HG03280 (cell line): ENCODE results near the gene PFKM.
"Not testable (repeated sequence)": the region's sequence is repeated elsewhere in the genome, so short reads cannot be mapped to it uniquely, and the experiment has no call there.

Experiments
- ATAC-seq: cut with Tn5 transposase; IDR thresholded peaks from one replicate; pipeline ENCODE4 v1.9.1; 2021; ENCODE audit warnings: mild to moderate bottlenecking, moderate library complexity; ENCODE audit not compliant: unreplicated experiment

Gene PFKM

DNA sequence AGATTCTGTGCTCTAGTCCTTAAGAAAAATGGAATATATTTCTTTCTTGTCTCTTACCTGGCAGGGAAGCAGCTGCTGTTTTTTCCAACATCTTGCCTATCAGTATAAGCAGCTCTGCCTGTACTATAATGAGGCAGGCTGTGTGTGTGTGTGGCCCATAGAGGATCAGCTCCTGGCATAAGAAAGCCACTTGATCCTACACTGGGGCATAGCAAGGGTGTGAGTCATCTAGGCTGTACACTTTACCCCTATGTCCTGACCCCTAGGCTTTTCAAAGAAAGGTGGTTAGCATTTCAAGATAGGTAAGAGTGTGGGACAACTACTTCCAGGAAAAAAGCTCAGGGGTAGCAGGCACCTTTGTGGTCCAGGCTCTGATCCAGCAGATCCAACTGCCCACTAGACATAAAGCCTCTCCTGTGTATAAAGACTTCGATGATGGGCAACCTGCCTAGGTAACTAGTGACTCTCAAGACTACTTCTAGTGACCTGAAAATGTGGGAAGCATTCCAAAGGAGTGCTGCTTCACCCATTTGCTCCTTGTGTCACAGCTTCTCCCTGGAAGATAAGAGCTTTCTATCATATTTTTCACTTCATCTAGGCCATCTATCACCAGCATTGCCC is 8.4 kb upstream of the PFKM start:
- ATAC-seq, result no peak

DNA sequence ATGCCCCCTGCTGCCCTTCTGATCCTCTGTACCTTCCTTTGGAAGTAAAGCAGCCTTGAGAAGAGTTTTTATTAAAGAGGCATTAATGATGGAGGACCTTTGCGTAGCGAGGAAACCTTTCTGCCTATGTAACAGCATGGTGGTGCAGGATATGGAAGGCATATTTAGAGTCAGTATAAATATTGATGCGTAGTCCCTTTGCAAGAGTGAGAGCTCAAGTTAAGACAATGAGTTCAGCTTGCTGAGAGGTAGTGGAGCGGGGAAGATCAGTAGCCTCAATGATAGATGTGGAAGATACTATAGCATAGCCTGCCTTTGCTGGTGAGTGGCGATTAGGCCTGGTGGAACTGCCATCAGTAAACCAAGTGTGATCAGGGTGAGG is 7.9 kb upstream of the PFKM start:
- not testable (repeated sequence) for ATAC-seq

DNA sequence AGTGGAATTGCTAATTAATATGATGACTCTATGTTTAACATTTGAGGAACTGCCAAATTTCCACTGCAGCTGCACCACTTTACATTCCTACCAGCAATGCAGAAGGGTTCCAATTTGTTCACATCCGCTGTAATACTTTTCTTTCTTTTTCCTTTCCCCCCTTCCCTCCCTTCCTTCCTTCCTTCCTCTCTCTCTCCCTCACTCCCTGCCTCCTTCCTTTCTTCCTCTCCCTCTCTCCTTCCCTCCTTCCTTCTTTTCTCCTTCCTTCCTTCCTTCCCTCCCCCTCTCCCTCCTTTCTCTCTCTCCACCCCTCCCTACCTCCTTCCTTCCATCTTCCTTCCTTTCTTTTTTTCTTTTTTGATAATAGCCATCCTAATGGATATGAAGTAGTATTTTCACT is 3.2 kb upstream of the PFKM start:
- no peak for ATAC-seq

DNA sequence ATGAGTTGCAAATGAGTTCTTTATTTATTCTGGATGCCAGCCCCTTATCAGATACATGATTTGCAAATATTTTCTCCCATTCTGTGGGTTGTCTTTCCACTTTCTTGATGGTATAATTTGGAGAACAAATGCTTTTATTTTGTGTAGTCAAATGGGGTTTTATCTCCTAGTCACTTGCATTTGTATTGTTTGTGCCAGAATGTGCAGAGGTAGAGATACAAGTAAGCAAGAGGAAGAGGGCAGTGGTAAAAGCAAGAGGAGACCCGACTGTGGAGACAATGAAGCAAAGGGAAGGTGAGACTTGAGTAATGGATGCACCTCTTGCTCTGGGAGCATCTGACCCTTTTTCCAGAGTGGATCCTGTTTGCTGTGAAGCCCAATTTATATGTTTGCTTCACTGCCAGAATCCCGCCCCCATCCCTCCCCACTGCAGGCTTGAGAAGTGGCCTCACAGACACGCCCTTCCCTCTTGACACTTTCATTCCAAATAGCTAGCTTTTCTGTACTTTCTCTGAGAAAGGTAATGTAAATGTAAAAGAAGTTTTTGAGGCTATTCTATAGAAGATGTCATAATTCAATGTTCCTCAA is 786 bp upstream of the PFKM start:
- no peak for ATAC-seq

DNA sequence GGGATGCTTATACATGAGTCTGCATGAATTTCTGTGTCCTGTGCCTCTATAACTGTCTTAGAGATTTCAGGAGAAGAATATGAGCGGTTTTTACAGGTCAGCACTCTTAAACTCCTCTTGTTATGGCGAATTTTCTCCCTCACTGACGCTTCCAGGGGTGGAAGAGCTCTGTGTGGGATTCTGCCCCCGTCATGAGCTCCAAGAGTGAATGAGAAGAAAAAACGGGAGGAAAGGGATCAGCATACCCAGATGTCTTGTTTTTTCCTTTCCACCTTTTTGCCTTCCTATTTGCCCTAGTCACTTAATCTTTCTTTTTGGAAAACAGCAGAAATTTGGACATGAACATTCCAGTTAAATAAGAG is 651 bp downstream of the PFKM start:
- no peak for ATAC-seq

DNA sequence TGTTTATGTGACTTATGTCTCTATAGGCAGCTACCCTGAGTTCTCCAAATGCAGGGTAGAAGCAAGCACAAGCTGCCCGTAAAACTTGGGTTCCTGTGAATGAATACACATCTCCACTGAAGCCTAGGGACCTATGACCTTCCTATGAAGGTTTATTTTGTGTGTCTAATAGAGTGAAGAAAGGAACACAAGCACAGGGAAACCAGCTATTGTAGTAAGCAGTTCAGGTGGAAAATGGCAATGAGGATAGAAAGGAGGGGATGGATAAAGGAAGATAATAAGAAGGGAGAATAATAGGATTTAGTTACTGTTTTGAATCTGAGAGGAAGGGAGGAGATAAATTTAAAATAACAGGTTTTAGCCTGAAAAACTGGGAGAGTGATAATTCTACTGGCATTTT is 2.4 kb downstream of the PFKM start:
- no peak for ATAC-seq

DNA sequence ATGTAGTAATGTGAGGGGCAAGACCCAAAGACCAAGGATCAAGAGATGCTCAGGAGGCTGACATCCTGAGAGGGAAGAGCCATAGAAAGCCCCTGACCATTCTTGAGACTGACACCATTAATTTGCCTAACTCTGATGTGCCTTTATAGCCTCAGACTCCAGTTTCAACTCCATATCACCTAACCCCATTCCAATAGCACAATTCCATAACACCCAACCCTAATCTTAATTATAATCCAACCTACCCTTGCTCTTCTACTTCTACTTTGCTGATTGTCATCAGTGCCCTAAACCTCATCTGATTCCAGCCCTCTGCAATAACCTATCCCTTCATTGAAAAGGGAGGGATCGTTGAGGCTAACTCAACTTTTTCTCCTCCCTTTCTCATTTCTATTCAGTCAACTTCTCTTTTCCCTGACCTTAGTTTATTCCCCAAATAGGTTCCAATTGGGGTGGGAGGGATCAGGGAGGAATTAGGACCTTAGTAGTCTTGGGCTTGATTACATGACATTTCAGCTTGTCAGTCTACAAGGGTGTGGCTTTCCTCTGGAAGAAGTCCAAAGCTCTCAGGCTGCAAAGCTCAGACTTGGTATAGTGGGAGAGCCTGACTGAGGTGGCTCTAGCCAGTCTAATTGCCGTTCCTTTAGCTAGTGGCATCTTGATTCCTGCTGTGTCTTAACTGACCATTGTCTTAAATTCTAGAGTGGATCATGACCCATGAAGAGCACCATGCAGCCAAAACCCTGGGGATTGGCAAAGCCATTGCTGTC is 3.1 kb downstream of the PFKM start:
- no peak for ATAC-seq

DNA sequence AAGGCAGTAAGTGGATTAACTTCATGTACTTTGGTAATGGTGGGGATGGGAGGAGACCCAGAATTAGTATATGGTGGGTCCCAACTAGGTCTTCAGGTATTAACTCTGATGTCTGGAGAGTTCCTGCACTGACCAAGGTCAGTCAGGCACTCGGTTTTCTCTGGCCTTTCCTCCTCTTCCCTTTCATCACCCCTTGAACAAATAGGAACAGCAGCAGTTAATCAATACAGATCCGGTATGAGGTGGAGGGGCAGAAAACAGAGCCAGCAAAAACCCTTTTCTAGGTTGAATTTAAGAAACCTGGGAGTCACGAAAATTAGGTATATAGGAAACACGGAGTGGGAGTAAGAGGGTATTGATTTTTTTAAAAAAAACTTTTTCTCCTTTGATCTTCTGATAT is 4.0 kb downstream of the PFKM start:
- no peak for ATAC-seq

DNA sequence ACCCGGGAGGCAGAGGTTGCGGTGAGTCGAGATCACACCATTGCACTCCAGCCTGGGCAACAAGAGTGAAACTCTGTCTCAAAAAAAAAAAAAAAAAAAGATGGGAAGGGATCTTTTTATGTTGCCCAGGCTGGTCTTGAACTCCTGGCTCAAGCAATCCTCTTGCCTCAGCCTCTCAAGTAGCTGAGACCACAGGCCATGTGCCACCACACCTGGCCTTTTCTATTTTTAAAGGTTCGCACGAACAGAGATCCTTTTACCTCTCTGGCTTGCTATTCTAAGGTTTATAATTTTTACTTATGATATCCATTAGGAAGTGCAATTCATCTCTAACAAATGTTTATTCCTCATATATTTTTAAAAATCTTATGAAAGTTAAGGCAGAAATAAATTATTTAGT is 6.4 kb downstream of the PFKM start:
- not testable (repeated sequence) for ATAC-seq

DNA sequence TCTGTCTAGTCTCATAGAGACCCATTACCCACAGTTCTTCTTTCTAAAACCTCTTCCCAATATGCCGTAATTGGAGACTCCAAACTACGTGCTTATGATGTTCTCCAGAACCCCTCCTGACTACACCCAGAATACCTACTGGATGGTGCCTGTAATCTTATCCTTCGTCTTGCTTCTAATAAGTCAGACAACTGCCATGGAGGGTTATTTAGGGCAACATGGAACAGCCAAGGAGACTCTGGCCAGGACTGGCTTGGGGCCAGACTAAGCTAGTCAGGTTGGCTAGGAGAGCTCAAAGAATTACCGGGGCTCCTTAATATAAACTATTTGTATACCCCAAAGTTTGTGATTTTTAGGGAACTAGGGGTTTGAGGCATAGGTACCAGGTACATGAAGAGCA is 6.8 kb downstream of the PFKM start:
- ATAC-seq, result no peak

DNA sequence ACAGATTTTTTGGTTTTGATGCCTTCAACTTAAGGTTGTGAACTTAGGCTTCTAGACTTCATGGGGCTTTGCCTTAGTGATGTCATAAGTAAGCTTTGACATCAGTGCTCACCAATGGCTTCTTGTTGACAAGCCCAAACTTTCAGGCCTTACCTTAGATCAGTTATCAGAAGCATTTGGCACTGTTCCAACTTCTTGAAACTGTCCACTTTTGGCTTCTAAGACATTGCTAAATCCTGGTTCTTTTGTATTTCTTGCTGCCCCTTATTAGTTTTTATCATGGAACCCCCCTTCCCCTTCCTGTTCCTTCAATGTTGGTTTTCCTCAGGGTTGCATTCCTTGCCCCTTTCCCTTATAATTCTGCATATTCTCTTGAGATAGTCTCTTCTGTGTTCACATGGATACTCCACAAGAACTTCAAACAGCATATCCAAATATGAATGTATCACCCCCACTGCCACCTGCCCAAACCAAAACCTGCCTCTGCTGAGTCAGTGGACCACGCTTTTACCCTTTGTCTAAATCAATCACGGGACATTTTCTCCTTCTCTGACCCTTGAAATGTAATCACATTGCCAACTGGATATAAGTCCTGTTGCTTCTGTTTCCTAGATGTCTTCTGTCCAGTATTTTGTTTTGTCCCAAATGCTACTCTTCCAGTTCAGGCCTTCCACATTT is 7.9 kb downstream of the PFKM start:
- no peak for ATAC-seq

DNA sequence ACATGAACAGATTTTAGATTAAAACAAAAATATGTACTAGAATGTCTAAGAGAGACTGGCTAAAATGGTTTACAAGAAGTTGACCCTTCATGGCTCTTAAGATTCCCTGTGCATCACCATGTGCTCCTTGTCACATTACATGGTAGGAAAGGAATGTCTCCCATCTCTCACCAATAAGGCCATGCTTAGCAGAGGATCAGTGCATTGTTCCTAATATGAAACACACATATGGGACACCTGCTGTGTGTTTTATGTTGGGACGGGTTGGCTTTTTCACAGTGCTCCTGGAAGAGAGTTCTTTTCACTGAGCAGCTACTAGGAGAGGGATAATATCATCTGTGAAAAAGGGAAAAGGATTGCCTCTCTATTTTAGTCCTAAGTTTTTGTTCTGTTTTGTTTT is 9.6 kb downstream of the PFKM start:
- no peak for ATAC-seq

DNA sequence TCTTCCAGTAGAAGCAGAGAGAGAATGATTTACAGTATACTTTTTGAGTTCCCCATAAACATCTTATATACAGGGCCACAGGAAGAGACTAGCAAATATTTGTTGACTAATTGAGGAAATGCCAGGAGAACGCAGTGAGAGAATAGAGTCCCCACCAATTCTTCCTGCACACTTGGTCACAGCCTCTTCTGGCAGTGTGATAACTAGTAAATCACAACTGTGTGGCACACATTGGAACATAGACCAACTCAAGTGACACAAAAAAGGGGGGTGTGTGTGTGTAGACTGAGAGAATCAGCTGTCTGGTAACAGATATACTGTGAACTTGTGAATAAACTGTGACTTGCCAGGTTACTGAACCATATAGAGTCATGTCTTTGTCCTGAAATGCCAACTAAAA is 10.2 kb downstream of the PFKM start:
- no peak for ATAC-seq

DNA sequence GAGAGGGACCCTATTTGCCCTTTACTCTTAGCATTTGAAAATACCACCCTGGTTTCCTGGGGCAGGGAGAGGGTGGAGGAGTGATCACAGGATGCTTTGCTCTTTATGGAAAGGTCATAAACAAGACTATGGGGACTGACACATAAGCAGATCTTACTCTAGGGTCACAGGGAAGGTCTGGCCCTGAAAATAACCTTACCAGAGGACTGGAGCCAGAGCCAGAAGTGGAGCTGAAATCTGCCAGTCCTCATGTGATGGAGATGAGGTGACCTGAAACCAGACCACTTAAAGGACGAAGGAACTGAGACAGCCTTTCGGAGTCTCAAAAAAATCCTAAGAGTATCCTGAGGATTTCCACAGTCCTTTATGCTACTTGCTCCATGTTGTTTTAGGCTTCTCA is 12.4 kb downstream of the PFKM start:
- ATAC-seq, result no peak

DNA sequence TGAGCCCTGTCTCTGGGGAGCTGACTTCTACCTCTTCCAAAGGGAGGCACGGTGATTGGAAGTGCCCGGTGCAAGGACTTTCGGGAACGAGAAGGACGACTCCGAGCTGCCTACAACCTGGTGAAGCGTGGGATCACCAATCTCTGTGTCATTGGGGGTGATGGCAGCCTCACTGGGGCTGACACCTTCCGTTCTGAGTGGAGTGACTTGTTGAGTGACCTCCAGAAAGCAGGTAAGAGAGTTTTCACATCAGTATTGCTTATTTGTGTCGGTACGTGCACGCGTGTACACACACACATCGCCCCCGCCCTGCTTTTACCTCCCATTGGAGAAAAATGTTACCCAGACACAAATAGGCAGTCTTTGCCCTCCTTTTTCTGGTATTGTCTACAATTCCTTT is 13.7 kb downstream of the PFKM start:
- no peak for ATAC-seq

DNA sequence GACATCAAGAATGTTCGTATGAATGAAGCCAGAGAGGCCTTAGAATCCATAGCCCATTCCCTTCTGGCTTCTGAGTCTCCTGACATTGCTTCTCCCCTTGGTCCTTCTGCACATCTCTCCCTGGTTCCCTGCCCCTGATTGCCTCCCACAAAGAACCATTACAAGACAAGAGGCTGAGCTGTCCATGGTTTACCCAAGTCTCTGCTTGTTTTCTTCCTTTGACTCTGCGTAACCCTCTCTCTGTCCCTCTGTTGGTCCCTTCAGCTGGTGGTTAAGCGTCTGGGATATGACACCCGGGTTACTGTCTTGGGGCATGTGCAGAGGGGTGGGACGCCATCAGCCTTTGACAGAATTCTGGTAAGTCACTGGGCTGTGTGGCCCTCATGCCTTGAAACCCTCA is 15.9 kb downstream of the PFKM start:
- ATAC-seq, result no peak

DNA sequence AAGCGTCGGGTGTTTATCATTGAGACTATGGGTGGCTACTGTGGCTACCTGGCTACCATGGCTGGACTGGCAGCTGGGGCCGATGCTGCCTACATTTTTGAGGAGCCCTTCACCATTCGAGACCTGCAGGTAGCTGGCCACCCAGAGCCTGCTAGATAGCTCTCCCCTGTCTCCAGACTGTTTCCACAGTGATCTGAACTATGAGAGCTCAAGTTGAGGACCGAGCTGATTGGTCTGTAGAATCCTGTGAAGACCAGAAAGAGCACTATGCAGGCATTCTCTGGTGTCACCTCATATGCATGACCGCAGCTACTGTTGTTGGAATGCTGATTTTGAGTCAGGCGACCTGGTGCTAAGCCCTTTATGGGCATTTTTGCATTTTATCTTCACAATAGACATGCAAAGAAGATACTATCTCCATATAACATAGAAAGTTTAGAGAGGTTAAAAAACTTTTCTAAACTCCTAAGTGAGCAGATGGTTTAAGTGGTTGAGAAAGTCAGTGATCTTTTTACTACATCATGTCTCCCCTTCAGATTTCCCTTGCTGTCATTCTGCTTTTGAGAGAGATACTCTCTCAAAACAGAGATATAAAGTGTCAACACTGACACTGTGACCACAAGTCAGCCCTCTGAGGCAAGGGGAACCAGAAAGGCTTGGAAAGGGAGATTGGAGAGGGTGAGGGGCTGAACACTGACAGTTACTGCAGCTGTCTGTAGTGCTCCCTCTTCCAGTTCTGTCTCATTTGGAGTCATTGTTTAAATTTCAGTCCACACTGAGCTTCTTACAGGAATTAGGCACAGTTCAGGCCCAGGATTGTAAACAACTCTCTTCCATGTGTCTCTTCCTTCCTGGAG is 23.9 kb downstream of the PFKM start:
- no peak for ATAC-seq

DNA sequence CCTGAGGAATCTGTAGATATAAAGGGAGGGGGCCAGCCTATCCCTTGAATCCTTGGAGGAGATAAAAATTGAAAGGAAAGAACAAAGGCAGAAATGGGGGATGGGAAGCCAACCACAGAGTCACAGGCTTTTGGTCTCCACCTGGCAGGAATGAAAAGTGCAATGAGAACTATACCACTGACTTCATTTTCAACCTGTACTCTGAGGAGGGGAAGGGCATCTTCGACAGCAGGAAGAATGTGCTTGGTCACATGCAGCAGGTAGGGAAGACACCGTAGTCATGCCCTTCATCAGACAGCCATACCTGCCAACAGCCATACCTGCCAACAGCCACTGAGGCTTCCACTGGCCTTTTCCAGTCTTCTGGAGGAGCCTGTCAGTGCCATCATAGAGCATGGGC is 24.7 kb downstream of the PFKM start:
- ATAC-seq, result no peak

DNA sequence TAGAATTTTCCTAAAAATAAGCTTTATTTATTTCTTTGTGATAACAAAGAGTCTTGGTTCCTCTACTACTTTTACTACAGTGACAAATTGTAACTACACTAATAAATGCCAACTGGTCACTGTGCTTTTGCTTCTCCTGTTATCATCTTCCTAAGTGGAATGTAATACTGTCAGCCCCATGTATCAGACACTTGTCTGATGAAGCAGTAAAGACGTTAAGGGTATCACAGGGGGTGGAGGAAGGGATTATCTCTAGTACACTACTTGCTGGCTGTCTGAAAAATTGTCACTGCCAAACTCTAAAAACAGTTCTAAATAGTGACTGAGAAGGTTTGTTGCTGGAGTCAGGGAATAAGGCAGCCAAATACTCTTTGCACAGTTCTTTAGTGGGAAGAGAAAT is 26.8 kb downstream of the PFKM start:
- ATAC-seq, result no peak

DNA sequence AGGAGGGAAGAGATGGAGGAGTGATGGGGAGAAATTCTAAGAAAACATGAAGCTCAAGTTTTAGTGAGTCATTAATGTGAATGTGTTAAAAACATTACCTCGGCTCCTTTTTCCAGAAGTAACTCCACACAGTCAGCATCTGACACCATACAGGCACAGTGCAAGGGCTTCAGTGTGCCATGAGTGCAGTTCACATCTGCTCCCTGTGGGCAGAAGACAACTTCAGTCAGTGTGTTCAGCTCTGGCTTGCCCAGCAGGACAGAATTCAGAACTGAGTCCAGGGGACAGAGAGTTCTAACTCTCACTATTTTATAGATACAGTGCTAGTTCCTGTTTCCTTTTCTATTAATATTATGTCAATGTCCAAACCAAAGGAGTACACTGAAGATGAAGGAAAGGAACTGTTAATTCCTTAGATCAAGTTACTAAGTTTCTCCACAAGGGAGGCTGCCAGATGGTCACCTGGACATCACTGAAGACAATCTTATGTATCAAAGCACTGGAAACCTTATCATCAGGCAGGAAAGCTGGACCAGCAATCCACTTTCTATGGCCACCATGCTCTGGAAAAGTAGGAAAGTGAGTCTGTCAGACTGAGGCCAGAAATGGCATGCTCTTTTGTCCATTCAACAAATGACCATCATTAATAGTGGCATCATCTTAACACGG is 32.1 kb downstream of the PFKM start:
- no peak for ATAC-seq

DNA sequence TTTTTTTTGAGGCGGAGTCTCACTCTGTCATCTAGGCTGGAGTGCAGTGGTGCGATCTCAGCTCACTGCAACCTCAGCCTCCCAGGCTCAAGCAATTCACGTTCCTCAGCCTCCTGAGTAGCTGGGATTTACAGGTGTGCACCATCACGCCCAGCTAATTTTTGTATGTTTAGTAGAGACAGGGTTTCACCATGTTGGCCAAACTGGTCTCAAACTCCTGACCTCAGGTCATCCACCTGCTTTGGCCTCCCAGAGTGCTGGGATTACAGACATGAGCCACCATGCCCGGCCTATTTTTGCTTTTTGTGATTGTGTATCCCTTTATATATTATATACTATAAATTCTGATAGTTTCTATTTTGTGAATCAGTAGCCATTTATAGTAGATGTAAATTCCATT is 36.6 kb downstream of the PFKM start:
- not testable (repeated sequence) for ATAC-seq
